Measurements from ENCODE around the gene UVSSA.
"Not testable (repeated sequence)": the region's sequence is repeated elsewhere in the genome, so short reads cannot be mapped to it uniquely, and the experiment has no call there.

UVSSA gene

DNA sequence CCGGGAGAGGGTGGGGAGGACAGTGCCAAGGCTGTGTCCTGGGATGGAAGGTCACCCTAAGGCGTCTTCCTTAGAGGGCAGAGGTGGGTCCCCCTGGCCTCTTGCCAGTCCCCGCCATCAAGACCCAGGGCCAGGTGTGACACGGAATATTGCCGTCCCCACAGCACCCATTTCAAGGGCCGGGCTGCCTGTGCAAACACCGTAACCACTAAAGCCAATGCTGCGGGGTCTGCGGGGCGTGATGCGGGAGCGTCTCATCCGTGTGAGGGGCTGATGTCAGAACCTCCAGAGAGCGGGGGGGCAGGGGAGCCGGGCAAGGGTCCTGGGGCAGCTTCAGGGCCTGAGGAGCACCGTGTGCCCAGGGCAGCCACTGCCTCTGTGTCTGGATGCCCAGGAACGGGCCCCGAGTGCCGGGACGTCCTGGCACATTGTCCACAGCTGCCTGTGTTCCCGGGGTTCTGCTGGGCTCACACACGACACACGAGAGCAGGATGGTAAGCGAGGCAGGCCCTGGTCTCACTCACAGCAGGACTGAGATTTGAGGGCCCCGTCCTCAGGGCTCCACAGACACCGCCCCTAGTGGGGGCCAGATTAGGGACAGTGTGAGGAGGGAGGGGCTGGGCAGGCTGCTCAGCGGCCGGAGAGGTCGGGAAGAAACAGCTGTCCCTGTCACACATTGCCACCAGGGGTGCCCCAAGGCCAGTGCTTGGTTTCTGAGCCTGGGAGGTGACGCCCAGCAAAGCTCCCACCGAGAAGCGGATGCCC lies 30.0 kb downstream of the UVSSA start:
- no peak for DNase-seq (ENCODE audit: low read depth in 2 of 2)

DNA sequence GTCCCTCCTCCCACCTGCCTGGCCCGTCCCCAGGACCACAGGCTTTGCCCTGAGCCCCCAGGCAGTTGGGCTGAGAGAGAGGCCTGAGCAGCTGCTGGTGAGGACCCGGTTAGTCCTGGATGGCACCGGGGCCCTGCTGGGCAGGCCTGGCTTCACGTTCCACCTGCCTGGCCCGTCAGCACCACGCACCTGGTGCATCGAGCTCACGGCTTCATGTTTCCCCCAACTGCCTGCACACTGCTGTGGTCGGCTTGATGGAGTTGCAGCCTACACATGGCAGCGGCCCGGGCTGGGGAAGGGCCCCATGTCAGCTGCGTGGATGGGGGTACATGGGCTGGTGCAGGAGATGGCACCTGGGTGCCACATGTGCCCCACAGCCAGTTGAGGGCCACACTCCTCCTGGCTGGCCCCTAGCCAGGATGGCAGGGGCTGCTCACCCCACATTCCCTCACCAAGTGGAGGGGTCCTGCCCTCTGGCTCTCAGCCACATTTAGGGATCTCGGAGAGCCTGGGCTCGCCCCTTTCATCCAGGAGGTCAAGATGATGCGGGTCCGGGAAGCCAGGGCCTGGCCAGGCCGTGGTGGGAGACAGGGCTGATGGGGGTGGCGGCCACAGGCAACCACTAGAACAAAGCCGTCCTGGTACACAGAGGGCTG lies 30.7 kb downstream of the UVSSA start:
- no peak for DNase-seq (ENCODE audit: low read depth in 2 of 2)

DNA sequence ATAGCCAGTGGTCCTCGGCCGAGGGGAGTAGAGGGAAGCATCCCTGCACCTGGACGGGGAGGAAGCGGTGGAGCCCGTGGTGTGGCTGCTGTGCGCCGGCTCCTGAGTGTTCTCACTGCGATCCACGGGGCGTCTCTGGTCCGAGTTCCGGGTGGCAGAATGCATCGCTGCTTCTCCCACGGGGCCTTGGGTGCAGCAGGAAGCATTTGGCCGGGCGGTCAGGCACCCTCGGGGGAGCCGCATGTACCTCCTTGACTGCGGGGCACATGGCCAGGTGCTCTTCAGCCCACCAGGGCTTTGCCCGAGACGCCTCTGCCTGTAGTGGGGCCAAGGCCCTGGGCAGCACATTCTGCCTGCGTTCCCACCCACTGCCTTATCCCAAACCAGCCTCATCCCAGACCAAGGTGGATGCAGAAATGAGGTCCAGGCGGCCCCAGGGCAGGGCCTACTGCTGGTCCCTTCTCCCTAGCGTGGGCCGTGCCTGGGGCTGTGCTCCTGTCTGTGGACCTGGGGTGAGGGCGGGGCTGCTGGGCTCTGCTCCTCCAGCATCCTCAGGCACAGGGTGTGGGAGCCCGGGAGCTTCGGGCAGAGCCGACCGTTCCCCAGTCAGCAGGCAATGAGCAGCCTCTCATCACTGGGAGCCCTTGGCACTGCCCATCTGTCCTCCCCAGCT lies 31.7 kb downstream of the UVSSA start:
- no peak for DNase-seq (ENCODE audit: low read depth in 2 of 2)

DNA sequence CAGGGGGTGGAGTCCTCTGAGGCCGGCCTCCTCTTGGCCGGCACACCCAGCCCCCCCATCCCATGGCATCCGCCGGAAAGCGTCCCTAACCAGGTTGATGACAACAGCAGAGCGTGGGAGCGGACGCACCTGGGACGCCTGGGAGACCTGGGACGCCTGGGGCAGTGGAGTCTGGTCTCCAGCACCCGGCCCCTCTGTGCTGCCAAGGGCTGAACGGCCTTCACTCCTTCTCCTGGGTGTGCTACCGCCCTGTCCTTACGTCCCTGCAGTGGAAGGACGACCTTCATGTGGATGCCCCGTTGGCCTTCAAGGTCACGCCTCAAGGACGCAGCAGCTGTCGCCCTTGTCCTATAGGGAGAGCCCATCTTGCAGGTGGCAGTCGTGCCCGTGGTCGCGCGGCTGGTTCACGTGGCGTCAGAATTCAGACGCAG lies 32.4 kb downstream of the UVSSA start:
- DNase-seq (ENCODE audit: low read depth in 2 of 2): no peak

DNA sequence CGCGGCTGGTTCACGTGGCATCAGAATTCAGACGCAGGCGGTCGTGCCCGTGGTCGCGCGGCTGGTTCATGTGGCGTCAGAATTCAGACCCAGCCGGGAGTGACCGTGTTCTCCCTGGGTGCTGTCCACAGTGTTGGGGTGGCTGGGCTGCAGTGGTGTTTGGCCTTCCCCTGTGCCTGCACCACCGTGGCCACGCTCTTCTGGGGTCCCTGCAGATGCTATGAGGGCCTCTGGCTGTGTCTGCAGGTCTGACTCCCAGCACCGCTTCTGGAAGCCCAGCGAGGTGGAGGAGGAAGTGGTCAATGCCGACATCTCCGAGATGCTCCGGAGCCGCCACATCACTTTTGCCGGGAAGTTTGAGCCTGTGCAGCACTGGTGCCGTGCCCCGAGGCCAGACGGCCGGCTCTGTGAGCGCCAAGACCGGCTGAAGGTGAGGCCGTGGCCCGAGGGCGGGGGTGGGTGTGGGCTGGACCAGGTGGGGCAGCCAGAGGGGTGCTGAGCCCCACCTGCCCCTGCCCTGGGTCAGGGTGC lies 32.9 kb downstream of the UVSSA start:
- no peak for DNase-seq (ENCODE audit: low read depth in 2 of 2)

DNA sequence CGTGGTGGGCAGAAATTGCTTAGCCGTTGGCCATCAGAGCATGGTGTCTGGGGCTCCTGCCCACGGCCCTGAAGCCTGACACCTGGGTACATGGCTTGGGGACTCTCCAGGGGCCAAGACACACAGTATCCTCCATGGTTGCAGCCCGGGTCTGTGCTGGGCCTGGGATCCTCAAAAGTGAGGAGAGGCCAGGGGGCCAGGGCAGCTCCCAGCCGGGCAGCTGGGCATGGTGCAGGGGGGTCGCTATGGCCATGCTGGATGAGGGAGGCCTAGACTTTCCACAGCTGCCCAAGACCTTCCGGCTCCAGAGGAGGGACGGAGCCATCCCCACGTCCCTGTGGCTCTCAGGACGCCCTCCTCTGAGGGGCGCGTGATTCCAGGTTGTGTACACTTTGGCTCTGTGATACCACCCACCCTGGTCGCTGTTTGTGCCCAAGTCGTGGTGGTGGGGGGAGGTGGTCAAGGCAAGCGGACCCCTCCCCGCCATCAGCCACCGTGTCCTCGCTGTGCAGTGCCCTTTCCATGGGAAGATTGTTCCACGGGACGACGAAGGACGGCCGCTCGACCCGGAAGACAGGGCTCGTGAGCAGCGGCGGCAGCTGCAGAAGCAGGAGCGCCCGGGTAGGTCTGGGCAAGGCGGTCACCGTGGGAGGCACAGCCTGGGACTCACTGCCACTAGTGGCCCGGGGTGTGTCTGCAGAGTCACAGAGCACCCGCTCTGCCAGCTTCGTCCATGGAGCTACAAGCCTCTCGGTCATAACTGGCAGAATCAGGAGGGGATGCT lies 33.6 kb downstream of the UVSSA start:
- no peak for DNase-seq (ENCODE audit: low read depth in 2 of 2)

DNA sequence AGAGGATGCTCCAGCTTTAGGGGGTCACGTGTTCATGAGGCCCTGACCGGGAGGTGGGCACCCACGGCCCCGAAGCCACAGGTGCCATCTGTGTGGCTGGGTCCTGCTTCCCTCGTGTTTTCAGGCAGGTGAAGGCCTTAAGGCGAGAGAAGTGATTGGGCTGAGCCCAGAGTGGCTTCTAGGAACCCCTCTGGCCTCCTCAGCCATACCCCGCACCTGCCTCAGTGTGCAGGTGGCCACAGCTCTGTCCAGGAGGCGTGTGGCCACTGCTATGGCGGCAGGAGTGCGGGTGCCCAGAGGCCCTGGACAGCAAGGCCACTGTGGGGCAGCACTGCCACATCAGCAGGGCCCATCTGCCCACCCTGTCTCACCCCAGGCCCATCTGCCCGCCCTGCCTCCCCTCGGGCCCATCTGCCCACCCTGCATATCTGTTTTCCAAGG lies 34.2 kb downstream of the UVSSA start:
- DNase-seq (ENCODE audit: low read depth in 2 of 2): no peak

DNA sequence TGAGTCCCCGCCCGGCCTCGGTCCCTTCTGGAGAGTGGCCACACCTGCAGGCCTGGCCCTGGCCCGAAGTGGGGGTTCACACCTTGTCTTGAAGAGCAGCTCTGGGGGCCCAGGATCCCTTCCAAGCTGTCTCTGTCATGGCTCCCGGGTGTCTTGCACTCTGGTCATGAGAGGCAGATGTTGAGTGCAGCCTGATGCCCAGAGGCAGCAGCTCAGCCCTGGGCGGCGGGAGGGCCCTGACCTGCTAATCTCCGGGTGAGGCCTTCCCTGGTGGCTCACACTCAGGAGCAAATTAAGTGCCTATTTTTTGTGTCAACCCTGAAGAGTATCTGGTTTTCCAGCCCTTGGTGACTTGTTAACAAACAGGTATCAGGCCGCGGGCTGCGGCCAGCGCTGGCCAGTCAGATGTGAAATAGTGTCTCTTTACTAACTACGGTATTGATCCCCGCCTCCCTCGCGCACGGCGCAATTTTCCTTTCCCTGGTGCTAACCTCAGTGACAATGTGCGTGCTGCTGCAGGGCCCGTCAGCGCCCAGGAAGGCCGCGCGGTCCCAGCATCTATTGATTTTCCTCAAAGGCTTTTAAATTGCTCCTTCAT lies 35.0 kb downstream of the UVSSA start:
- no peak for DNase-seq (ENCODE audit: low read depth in 2 of 2)

DNA sequence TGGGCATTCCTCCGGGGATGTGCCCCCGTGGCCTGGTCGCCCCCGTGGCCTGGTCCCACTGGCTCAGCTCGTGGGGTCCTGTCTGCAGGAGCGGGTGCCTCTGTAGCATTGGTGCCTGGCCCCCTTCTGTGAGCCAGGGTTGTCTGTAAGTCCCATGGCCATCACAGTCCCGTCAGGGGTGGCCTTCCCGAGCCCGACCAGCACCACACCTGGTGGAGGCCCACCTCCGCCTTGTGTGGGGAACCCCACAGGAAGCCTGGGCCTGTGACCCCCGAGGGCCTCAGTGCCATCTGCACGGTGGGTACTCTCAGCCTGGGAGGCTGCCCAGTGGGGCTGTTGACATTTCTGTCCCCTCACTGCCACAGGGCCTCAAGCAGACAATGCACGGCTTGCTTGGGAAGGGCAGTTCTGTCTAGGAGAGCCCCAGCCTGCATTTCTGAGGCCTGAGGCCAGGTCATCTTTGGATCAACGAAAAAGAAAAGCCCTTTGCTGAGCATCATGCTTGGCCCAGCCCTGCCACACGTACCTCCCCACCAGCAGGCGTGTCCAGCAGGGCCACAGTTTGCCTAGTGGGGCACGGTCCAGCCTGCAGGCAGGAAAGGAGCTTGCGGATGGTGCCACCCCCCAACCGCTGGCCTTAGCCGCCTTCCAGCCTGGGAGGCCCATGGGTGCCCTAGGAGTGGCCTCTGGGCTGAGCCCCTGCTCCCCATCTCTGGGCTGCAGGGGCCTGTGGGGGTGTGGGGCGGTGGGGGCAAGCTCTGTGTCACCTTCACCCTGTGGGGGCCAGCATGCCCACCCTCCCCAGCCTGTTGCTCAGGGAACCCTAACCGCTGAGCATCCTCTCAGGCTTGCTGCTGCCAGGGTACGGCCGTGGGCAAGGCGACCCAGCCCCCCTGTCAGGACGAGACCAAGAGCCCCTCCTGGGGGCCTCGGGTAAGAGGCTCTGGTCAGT lies 36.0 kb downstream of the UVSSA start:
- no peak for DNase-seq (ENCODE audit: low read depth in 2 of 2)

DNA sequence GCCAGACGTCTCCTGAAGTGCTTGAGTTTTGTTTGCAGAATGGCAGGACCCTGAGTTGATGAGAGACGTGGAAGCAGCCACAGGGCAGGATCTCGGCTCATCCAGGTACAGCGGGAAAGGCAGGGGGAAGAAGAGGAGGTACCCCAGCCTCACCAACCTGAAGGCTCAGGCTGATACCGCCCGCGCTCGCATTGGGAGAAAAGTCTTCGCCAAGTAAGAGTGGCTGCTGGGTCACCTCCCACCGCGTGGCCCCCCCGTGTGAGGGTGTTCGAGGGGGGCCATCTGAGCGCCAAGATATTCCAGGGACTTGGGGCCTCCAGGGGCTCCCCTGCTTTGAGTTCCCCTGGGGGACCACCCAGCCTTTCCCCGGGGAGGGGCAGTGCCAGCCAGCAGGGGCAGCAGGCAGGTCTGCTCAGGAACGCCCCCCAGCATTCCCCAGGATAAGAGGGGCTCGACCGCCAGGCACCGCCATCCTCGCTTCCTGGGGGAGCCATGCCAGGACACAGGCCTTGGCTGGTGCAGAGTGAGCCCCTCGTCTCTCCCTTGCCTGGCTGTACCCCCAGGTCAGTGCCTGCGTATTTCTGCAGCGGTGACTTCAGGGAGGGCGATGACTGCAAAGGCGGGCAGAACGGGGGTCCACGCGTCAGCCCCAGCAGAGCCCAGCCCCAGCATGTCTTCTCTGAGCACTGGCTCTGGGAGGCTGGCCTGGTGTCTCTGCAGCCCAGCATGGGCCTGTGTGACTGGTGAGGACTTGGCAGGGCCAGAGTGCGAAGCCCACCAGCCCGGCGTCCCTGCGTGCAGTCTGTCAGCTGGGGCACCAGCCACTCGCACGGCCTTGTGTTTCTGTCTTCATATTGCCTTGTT lies 37.0 kb downstream of the UVSSA start:
- no peak for DNase-seq (ENCODE audit: low read depth in 2 of 2)

DNA sequence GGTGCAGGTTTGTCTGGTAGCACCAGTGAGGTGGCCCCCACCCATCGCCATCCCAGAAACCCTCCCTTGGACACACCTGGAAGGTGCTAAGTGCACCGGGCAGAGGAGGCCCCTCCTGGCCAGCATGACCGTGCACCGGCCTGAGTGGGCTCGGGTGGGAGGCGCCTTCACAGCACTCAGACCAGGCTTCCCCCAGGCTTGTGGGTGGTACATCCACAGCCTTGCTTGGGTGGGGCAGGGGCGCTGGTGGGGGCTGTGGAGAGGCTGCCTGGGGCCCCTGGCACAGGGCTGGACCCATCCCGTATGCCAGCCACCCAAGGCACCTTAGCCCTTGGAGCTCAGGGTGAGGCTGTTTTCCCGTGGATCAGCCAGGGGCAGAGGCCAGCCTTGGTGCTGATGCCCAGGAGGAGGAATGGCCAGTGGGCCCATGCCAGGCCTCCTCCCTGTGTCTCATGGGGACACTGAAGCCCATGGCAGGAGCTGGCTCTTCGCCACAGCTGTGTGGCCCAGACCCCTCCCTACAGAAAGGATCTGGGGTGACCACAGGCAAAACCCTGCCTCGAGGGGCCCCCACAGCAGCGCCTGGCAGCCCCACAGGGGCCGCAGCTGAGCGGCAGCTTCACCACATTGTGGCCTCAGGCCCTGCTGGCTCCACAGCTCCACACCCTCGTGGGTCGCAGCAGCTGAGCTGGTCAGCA lies 37.8 kb downstream of the UVSSA start:
- no peak for DNase-seq (ENCODE audit: low read depth in 2 of 2)

DNA sequence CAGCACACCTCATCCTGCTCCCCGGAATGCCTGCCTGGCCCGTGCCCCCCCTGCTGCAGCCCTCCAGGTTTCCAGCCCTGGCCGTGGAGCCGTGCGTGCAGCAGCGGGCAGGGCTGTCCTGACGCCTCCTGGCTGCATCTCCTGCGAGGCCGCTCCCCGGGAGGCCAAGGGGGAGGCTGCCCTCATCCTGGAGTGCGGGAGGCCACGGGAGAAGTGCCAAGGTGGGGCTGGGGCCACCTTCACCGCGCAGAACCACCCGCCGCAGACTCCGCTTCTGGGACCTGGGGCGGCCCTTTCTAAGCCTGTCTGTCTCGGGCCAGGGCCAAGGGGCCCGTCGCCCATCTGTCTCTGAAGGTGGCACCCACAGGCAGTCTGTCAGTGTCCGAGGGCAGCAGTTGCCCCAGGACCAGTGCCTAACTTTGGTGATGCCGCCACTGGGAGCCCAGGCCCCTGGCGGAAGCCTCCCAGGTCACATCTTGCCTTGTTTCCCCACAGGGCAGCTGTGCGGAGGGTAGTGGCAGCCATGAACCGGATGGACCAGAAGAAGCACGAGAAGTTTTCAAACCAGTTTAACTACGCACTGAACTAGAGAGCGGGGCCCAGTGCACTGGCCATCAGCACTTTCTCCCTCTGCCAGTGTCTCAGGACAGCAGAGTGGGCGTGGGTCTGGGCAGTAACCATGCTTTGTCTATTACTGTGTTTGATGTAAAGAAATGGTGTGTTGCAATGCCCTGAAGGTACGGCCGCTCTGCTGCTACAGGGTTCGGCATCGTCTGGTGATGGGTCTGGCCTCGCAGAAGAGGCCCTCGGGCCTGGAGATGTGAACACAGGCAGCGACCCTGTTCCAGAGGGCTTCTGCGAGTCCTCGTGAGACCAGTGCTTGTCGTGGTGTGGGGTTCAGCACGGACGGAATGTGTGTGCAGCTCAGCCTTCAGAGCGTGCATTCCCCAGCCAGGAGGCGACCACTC lies 38.6 kb downstream of the UVSSA start:
- no peak for DNase-seq (ENCODE audit: low read depth in 2 of 2)

DNA sequence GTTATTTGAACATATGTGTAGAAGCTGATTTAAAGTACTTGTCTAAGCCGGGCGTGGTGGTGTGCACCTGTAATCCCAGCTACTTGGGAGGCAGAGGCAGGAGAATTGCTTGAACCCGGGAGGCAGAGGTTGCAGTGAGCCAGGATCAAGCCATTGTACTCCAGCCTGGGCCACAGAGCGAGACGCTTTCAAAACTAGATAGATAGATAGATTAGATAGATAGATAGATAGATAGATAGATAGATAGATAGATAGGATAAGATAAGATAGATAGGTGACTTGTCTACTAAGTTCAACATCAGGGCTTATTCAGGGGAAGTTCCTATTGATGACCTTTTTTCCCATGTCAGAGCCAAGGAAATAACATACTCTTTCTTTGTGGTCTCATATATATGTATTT lies 46.4 kb downstream of the UVSSA start:
- not testable (repeated sequence) for DNase-seq (ENCODE audit: low read depth in 2 of 2)

DNA sequence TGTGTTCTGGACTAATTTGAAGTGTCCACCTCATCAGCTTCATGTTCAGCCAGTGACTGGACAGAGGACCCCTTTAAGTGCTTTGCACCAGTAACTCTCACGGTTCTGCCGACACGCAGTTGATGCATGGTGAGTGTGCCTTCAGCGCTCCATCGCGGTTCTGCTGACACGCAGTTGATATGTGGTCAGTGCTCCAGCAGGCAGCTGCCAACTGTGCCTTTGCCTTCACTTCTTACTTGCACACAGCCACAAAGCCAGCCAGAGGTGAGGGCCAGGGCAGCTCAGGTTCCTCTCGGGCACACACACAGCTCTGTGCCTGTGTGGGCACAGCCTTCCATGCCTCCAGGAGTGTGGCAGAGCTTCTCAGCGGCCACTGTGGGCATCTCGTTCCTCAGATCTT lies 46.9 kb downstream of the UVSSA start:
- DNase-seq (ENCODE audit: low read depth in 2 of 2): no peak

DNA sequence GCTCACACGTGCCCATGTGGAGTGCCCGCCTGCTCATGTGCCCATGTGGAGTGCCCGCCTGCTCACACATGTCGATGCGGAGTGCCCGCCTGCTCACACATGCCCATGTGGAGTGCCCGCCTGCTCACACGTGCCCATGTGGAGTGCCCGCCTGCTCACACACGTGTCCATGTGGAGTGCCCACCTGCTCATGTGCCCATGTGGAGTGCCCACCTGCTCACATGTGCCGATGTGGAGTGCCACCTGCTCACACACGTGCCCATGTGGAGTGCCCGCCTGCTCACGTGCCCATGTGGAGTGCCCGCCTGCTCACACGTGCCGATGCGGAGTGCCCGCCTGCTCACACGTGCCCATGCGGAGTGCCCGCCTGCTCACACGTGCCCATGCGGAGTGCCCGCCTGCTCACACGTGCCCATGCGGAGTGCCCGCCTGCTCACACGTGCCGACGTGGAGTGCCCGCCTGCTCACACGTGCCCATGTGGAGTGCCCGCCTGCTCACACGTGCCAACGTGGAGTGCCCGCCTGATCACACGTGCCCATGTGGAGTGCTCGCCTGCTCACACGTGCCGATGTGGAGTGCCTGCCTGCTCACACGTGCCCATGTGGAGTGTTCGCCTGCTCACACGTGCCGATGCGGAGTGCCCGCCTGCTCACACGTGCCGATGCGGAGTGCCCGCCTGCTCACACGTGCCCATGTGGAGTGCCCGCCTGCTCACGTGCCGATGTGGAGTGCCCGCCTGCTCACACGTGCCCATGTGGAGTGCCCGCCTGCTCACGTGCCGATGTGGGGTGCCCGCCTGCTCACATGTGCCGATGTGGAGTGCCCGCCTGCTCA lies 47.8 kb downstream of the UVSSA start:
- DNase-seq (ENCODE audit: low read depth in 2 of 2): not testable (repeated sequence)

DNA sequence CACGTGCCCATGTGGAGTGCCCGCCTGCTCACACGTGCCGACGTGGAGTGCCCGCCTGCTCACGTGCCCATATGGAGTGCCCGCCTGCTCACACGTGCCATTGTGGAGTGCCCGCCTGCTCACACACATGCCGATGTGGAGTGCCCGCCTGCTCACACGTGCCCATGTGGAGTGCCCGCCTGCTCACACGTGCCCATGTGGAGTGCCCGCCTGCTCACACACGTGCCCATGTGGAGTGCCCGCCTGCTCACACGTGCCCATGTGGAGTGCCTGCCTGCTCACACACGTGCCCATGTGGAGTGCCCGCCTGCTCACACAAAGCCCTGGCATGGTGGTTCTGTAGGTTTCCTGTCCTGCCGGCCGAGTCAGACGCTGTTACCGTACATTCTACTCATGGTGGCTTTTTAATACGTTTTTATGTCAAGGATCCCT lies 48.4 kb downstream of the UVSSA start:
- DNase-seq (ENCODE audit: low read depth in 2 of 2): not testable (repeated sequence)
